H1 (cell line): Measurements from ENCODE around the gene ATXN7. TPM values are rescaled to one million over a fixed set of nuclear protein-coding genes. Genes with fewer than 3 reads are reported as not detected.

Source experiments
- CTCF ChIA-PET: fragments of 300-600 bp; sonication (Branson Sonifier 250); formaldehyde crosslinking; loops from one replicate; lab custom pipeline; 2021; ENCODE audit not compliant: partially characterized antibody; lab: Charles Lee
- POLR2A ChIA-PET: fragments of 300-600 bp; sonication (Branson Sonifier 250); formaldehyde crosslinking; loops from one replicate; lab custom pipeline; 2021; ENCODE audit warnings: inconsistent platforms; ENCODE audit not compliant: partially characterized antibody; lab: Charles Lee
- DNase-seq, 2 experiments: peaks; one replicate each; pipeline versions ENCODE4 v3.0.0 to v3.0.0-alpha.2; 2010 to 2022; ENCODE audit warnings: low spot score in 2 of 2, low read depth in 1 of 2, mixed read lengths in 1 of 2
- FAIRE-seq: peaks from 2 replicates; lab custom pipeline; 2011; peaks lifted over from hg19 to GRCh38; lab: Jason Lieb, UNC
- H2AFZ ChIP-seq: 2 replicates; pipeline ENCODE4 v1.8.1; 2012; ENCODE audit warnings: low read length, inconsistent platforms
- H2AK5ac ChIP-seq: 2 replicates; pipeline ENCODE4 v1.6.1; 2013; ENCODE audit warnings: low read depth, low read length
- H2BK120ac ChIP-seq: replicated peaks from 2 replicates; pipeline ENCODE3; 2013; ENCODE audit warnings: low read depth, low read length, inconsistent platforms
- H2BK12ac ChIP-seq: 2 replicates; pipeline ENCODE4 v1.6.1; 2013; ENCODE audit warnings: low read depth, low read length
- H2BK15ac ChIP-seq: 2 replicates; pipeline ENCODE4 v1.6.1; 2013; ENCODE audit warnings: low read length
- H2BK20ac ChIP-seq: 2 replicates; pipeline ENCODE4 v1.6.1; 2013; ENCODE audit warnings: low read length
- H2BK5ac ChIP-seq: 2 replicates; pipeline ENCODE4 v1.6.1; 2013; ENCODE audit warnings: low read depth, low read length
- H3K14ac ChIP-seq: 2 replicates; pipeline ENCODE4 v1.6.1; 2013; ENCODE audit warnings: inconsistent platforms; ENCODE audit not compliant: insufficient read length
- H3K18ac ChIP-seq: 2 replicates; pipeline ENCODE4 v1.6.1; 2013; ENCODE audit warnings: low read length; ENCODE audit errors: extremely low read depth
- H3K23ac ChIP-seq: 2 replicates; pipeline ENCODE4 v1.6.1; 2013; ENCODE audit warnings: inconsistent platforms; ENCODE audit not compliant: insufficient read length
- H3K23me2 ChIP-seq: 2 replicates; pipeline ENCODE4 v1.6.1; 2013; ENCODE audit warnings: low read depth, low read length
- H3K27ac ChIP-seq: 2 replicates; pipeline ENCODE4 v1.6.1; 2011; ENCODE audit warnings: low read depth, low read length, inconsistent platforms
- H3K27me3 ChIP-seq, 4 experiments: replicated peaks in 1 of 4; 1 replicate in 1 of 4; 2 replicates in 3 of 4; pipeline versions ENCODE4 v1.6.1 to v1.8.1; 2011 to 2013; ENCODE audit warnings: low read length in 3 of 4, mild to moderate bottlenecking in 3 of 4, inconsistent platforms in 2 of 4, mixed read lengths in 2 of 4, moderate library complexity in 1 of 4; ENCODE audit not compliant: control insufficient read depth in 3 of 4, insufficient read depth in 3 of 4; ENCODE audit errors: extremely low read depth in 1 of 4
- H3K36me3 ChIP-seq, 4 experiments: 2 replicates each; pipeline versions ENCODE4 v1.6.1 to v1.8.1; 2011 to 2013; ENCODE audit warnings: mild to moderate bottlenecking in 4 of 4, low read length in 3 of 4, moderate library complexity in 2 of 4, control low read depth in 1 of 4, inconsistent platforms in 1 of 4; ENCODE audit not compliant: insufficient read depth in 4 of 4, control insufficient read depth in 2 of 4
- H3K4ac ChIP-seq: replicated peaks from 2 replicates; pipeline ENCODE3; 2013; ENCODE audit warnings: low read length, low read depth, mixed read lengths, inconsistent platforms; ENCODE audit not compliant: insufficient read length
- H3K4me1 ChIP-seq, 4 experiments: replicated peaks in 1 of 4; 1 replicate in 1 of 4; 2 replicates in 3 of 4; pipeline versions ENCODE4 v1.6.1 to v1.8.1; 2011 to 2013; ENCODE audit warnings: low read length in 3 of 4, inconsistent platforms in 2 of 4, mixed read lengths in 1 of 4; ENCODE audit not compliant: insufficient read depth in 4 of 4, control insufficient read depth in 3 of 4
- H3K4me2 ChIP-seq, 2 experiments: 2 replicates each; pipeline versions ENCODE4 v1.6.1 to v1.8.1; 2011 to 2013; ENCODE audit warnings: low read depth in 2 of 2, low read length in 2 of 2, control low read depth in 1 of 2, inconsistent platforms in 1 of 2, mild to moderate bottlenecking in 1 of 2; ENCODE audit not compliant: insufficient read depth in 1 of 2
- H3K4me3 ChIP-seq, 4 experiments: fragments of 200-600, 300-600 bp in 1 of 4; sonication (generic), shearing (Covaris generic), sonication (Bioruptor Twin) in 1 of 4; 2 replicates each; pipeline versions ENCODE4 v1.5.1 to v1.8.1; 2011 to 2016; ENCODE audit warnings: low read length in 4 of 4, low read depth in 3 of 4, control low read depth in 2 of 4, inconsistent platforms in 2 of 4, mild to moderate bottlenecking in 2 of 4, mixed read lengths in 1 of 4, moderate library complexity in 1 of 4; ENCODE audit not compliant: insufficient read depth in 2 of 4; ENCODE audit errors: extremely low read depth in 1 of 4
- H3K56ac ChIP-seq: replicated peaks from 2 replicates; pipeline ENCODE3; 2013; ENCODE audit warnings: low read depth, mild to moderate bottlenecking, mixed read lengths, low read length, inconsistent platforms; ENCODE audit not compliant: insufficient read length
- H3K79me1 ChIP-seq: 2 replicates; pipeline ENCODE4 v1.6.1; 2013; ENCODE audit warnings: low read depth, low read length, control low read depth
- H3K79me2 ChIP-seq, 2 experiments: 2 replicates each; pipeline versions ENCODE4 v1.6.1 to v1.8.1; 2012 to 2013; ENCODE audit warnings: low read length in 2 of 2, mild to moderate bottlenecking in 2 of 2, inconsistent platforms in 1 of 2; ENCODE audit not compliant: insufficient read depth in 2 of 2, control insufficient read depth in 1 of 2
- H3K9ac ChIP-seq, 4 experiments: replicated peaks in 1 of 4; 1 replicate in 1 of 4; 2 replicates in 3 of 4; pipeline versions ENCODE4 v1.6.1 to v1.8.1; 2011 to 2013; ENCODE audit warnings: low read depth in 3 of 4, low read length in 3 of 4, control low read depth in 2 of 4, mild to moderate bottlenecking in 2 of 4, moderate library complexity in 2 of 4, inconsistent platforms in 1 of 4; ENCODE audit errors: extremely low read depth in 1 of 4
- H3K9me3 ChIP-seq, 2 experiments: 2 replicates each; pipeline versions ENCODE4 v1.6.1 to v1.8.1; 2012 to 2013; ENCODE audit warnings: mild to moderate bottlenecking in 2 of 2, moderate library complexity in 2 of 2, control low read depth in 1 of 2, inconsistent platforms in 1 of 2, low read depth in 1 of 2, low read length in 1 of 2, mixed read lengths in 1 of 2; ENCODE audit not compliant: insufficient read depth in 2 of 2
- H4K20me1 ChIP-seq, 2 experiments: replicated peaks in 1 of 2; 2 replicates each; pipeline versions ENCODE3 to v1.8.1; 2011 to 2013; ENCODE audit warnings: inconsistent platforms in 2 of 2, low read length in 2 of 2, mild to moderate bottlenecking in 1 of 2; ENCODE audit not compliant: insufficient read depth in 2 of 2, control insufficient read depth in 1 of 2
- H4K5ac ChIP-seq: 2 replicates; pipeline ENCODE4 v1.6.1; 2013; ENCODE audit warnings: low read length, low read depth, mixed read lengths, inconsistent platforms; ENCODE audit not compliant: insufficient read length
- H4K8ac ChIP-seq: 2 replicates; pipeline ENCODE4 v1.8.0; 2013; ENCODE audit warnings: mild to moderate bottlenecking, moderate library complexity, low read length, inconsistent platforms; ENCODE audit not compliant: insufficient read depth; ENCODE audit errors: extremely low read depth
- H4K91ac ChIP-seq: replicated peaks from 2 replicates; pipeline ENCODE3; 2013; ENCODE audit warnings: low read length, mixed read lengths, inconsistent platforms; ENCODE audit not compliant: insufficient read length
- CHD1 ChIP-seq: IDR thresholded peaks from 2 replicates; pipeline ENCODE4 v1.6.1; 2012; ENCODE audit warnings: low read depth, low read length, improper control_type of control experiment
- CTBP2 ChIP-seq: IDR thresholded peaks from 2 replicates; pipeline ENCODE4 v1.7.0; 2011; ENCODE audit warnings: borderline replicate concordance, mild to moderate bottlenecking, moderate library complexity, mixed read lengths, low read length; ENCODE audit not compliant: insufficient read depth, insufficient read length
- EZH2 ChIP-seq: fragments of 200-600 bp; sonication (generic); IDR thresholded peaks from 2 replicates; pipeline ENCODE4 v1.7.1; 2012; ENCODE audit warnings: low read depth, mild to moderate bottlenecking, moderate library complexity, low read length, inconsistent platforms; ENCODE audit not compliant: severe bottlenecking
- HDAC6 ChIP-seq: IDR thresholded peaks from one replicate; pipeline ENCODE4 v1.7.1; 2012; ENCODE audit warnings: low read depth, mild to moderate bottlenecking, inconsistent platforms, low read length, moderate library complexity
- JUN ChIP-seq: IDR thresholded peaks from 2 replicates; pipeline ENCODE4 v1.6.1; 2011; ENCODE audit warnings: low read depth, mild to moderate bottlenecking, improper control_type of control experiment, low read length
- KDM1A ChIP-seq: fragments of 200-600, 300-600 bp; sonication (generic); IDR thresholded peaks from 2 replicates; pipeline ENCODE4 v1.7.1; 2016; ENCODE audit warnings: mild to moderate bottlenecking, low read length, borderline replicate concordance
- NRF1 ChIP-seq: IDR thresholded peaks from 2 replicates; pipeline ENCODE4 v1.6.1; 2011; ENCODE audit warnings: mild to moderate bottlenecking, low read depth, low read length, improper control_type of control experiment
- RBBP5 ChIP-seq: IDR thresholded peaks from 2 replicates; pipeline ENCODE4 v1.7.1; 2012; ENCODE audit warnings: low read depth, mild to moderate bottlenecking, inconsistent platforms, low read length, moderate library complexity, borderline replicate concordance
- SIN3A ChIP-seq, 2 experiments: IDR thresholded peaks in 1 of 2; conservative IDR thresholded peaks in 1 of 2; 2 replicates each; pipeline ENCODE4 v1.6.1; 2011 to 2012; ENCODE audit warnings: low read length in 2 of 2, improper control_type of control experiment in 1 of 2, low read depth in 1 of 2, mild to moderate bottlenecking in 1 of 2
- SIRT6 ChIP-seq: IDR thresholded peaks from one replicate; pipeline ENCODE4 v1.7.1; 2012; ENCODE audit warnings: low read length, inconsistent platforms
- SP4 ChIP-seq: IDR thresholded peaks from 2 replicates; pipeline ENCODE4 v1.6.1; 2012; ENCODE audit warnings: low read length, inconsistent platforms
- TBP ChIP-seq: IDR thresholded peaks from 2 replicates; pipeline ENCODE4 v1.6.1; 2011; ENCODE audit warnings: low read depth, low read length, improper control_type of control experiment
- USF2 ChIP-seq: IDR thresholded peaks from 2 replicates; pipeline ENCODE4 v1.6.1; 2011; ENCODE audit warnings: low read length, improper control_type of control experiment
- YY1 ChIP-seq: IDR thresholded peaks from 2 replicates; pipeline ENCODE4 v1.6.1; 2011; ENCODE audit warnings: low read depth, mild to moderate bottlenecking, low read length
- WGBS, 2 experiments: shearing (Covaris generic) in 1 of 2; methylation state at CpG; one replicate each; pipeline versions ENCODE4 v1.1.6 to v1.1.7; 2013 to 2015; ENCODE audit warnings: low lambda C conversion rate in 2 of 2, mixed read lengths in 2 of 2, inconsistent platforms in 1 of 2, low coverage in 1 of 2, missing lambda C conversion rate in 1 of 2; ENCODE audit not compliant: insufficient replicate concordance in 2 of 2, insufficient coverage in 1 of 2, insufficient read length in 1 of 2; ENCODE audit errors: extremely low coverage in 1 of 2, missing lambda C conversion rate in 1 of 2; 5-methylcytosine and 5-hydroxymethylcytosine counted together
- polyA plus RNA-seq, 7 experiments: library from polyadenylated mRNA; depleted of rRNA in 3 of 7; stranded (reverse) in 5 of 7; unstranded in 2 of 7; fragments of >200 nt in 5 of 7; fragments of 200-250 nt in 2 of 7; gene quantifications; 1 replicate in 5 of 7; 2 replicates in 1 of 7; 4 replicates in 1 of 7; pipeline versions ENCODE4 v1.2.1 to v1.2.3, GENCODE V29; 2011 to 2013; ENCODE audit warnings: missing spikeins in 2 of 7, mixed read lengths in 2 of 7
- total RNA-seq: library from RNA; stranded (reverse); fragmentation: NEBNext Ultra II Directional; extraction: Animal tissue kit (Norgen Biotek cat#: 25700); gene quantifications from 2 replicates; pipeline ENCODE4 v1.2.1, GENCODE V29; 2021

ATXN7 gene
- total and polyA plus RNA-seq, 2 of the 8 experiments (the other 6 are each of a cell fraction or from before 2014, with no cell fraction given) = 15.5 to 16.8 TPM

GRCh38 chr3:64027658-64028057, 164.0 kb downstream of the ATXN7 start:
- Histone ChIP-seq H3K79me2 (peaks cover under 1 to 3% of the 10 kb centered on the region in 2 experiments; a peak in 3 of 4 replicates), H2BK12ac (no peak overlapping the region), H2AFZ (no peak overlapping the region), H3K23ac (no peak overlapping the region), H3K9ac (no peak overlapping the region), H3K4me1 (peaks cover 0 to 7% (median 3%) of the 10 kb centered on the region in 4 experiments; a peak in 5 of 7 replicates), H4K5ac (no peak overlapping the region), H2BK20ac (no peak overlapping the region), H3K36me3 (no peaks in the 10 kb centered on the region), H3K14ac (no peak overlapping the region), H2BK120ac (no peak overlapping the region), H3K56ac (no peak overlapping the region), H2BK5ac (no peak overlapping the region), H3K4me2 (no peak overlapping the region), H4K20me1 (no peaks in the 10 kb centered on the region), H3K4me3 (no peak overlapping the region), H4K91ac (no peak overlapping the region), H3K18ac (no peak overlapping the region), H2AK5ac (no peak overlapping the region), H3K4ac (no peak overlapping the region), H3K79me1 (no peaks in the 10 kb centered on the region), H3K27me3 (no peaks in the 10 kb centered on the region), H3K27ac (no peak overlapping the region), H3K9me3 (no peaks in the 10 kb centered on the region), H4K8ac (no peak overlapping the region), H2BK15ac (no peak overlapping the region), H3K23me2 (peaks cover under 1% of the 10 kb centered on the region; the same call in 1 of the 2 replicates)
- DNase-seq (no peak), FAIRE-seq (no peak)
- WGBS, 2 experiments = 95% methylated on average over 8 of the region's 8 CpGs; no CpG with 5 or more reads in 1 of the 2 experiments
- POLR2A ChIA-PET = no interaction called here
- CTCF ChIA-PET = interaction anchor here (0.9 to 6.3 kb wide), 6 partner anchors 22 to 456 kb away, joined by 3 to 51 read pairs (median 4); no protein-coding TSS in a partner anchor
- no peak for TF ChIP-seq SIRT6
- no peak for TF ChIP-seq YY1
- TF ChIP-seq HDAC6 = no peak
- TF ChIP-seq SIN3A (conservative IDR thresholded peaks at IDR 0.05 in 1 of 2, IDR thresholded peaks at IDR 0.05 in 1 of 2; ENCODE audit: low read depth in 1 of 2, low read length in 2 of 2) = no peak
- no peak for TF ChIP-seq EZH2
- TF ChIP-seq NRF1 = no peak
- no peak for TF ChIP-seq RBBP5
- TF ChIP-seq CHD1 = no peak
- TF ChIP-seq TBP = no peak
- TF ChIP-seq KDM1A = no peak
- no peak for TF ChIP-seq SP4
- no peak for TF ChIP-seq JUN
- no peak for TF ChIP-seq USF2
- TF ChIP-seq CTBP2 = no peak
